HG03575 (cell line): Measurements from ENCODE around the gene KBTBD12.
"Not testable (repeated sequence)": the region's sequence is repeated elsewhere in the genome, so short reads cannot be mapped to it uniquely, and the experiment has no call there.

Source experiments
- ATAC-seq: cut with Tn5 transposase; IDR thresholded peaks from one replicate; pipeline ENCODE4 v1.9.1; 2021; ENCODE audit not compliant: unreplicated experiment, insufficient number of reproducible peaks, low FRiP score; ENCODE audit errors: extremely low read depth

The KBTBD12 gene

DNA sequence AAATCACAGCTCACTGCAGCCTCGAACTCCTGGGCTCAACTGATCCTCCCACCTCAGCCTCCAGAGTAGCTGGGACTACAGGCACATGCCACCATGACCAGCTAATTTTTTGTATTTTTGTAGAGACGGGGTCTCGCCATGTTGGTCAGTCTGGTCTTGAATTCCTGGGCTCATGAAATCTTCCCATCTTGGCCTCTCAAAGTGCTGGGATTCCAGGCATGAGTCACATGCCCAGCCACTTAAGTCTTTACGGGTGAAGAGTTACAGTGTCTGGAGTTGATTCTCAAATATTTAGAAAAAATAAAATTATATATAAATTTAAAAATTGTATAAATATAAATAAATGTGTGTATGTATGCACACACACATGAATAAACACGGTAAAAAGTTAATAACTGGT, 14.5 kb upstream of the KBTBD12 start:
- no peak for ATAC-seq

DNA sequence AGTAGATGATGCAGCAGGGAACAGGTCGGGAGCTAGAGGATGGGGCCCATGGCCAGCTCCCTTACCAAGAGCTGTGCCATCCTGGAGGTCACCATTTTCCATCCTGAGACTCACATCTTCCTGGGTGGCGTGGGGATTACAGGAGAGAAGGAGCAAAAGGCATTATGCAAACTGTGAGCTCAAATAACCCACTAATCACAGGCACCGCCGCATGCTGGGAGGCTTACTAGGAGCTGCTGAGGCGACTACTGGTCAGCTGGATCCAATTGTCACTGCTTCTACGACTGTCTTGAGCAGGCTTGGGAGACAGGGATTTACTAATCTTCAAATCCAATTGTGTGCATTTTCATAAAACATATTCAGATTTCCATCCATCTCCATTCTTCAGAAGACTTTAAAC, 12.5 kb upstream of the KBTBD12 start:
- ATAC-seq = no peak

DNA sequence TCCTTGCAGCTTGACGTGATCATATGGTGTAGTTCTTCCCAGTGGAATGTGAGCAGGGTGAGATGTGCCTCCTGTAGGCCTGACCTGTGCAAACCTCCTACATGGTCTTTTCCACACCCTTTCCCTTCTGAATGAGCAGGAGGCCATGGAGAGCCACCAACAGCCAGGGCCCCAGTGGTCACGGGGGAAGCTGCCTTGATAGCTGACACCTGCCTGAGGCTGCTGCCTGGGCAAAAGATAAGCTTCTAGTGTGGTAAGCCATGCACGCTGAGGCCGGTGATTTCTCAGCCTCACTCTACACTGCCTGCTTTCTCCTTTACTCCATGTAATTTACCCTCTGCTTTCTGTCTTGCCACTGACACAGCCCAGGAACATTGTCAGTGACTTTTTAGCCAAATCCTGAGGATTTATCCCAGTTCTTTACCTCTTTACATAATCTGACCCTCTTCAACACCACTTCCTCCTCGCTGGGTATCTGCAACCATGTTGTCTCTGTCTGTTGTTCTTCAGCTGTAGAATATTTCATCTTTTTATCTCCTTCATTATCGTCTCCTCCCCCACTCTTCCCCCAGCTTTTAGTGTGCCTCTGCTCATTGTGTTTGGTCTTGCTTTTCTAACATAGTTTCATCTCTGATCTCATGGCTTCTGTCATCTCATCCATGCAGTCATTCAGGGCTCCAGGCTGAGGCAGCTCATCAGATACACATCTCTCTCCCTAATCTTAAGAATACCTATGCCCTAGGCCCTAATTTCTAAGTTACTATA, 11.2 kb upstream of the KBTBD12 start:
- ATAC-seq = no peak

DNA sequence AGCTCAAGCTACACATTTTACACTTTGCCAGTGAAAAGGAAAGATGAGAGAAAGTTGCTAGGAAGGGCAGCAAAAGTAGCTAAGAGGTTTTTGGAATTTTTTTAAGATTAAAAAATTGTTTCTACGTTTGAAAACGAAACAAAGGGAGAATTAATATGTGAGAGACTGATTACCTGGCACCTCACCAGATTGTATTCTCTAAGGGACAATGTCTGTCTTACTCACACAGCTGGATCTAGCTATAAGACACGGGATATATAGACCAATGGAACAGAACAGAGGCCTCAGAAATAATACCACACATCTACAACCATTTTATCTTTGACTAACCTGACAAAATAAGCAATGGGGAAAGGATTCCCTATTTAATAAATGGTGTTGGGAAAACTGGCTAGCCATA, 9.5 kb upstream of the KBTBD12 start:
- no peak for ATAC-seq

DNA sequence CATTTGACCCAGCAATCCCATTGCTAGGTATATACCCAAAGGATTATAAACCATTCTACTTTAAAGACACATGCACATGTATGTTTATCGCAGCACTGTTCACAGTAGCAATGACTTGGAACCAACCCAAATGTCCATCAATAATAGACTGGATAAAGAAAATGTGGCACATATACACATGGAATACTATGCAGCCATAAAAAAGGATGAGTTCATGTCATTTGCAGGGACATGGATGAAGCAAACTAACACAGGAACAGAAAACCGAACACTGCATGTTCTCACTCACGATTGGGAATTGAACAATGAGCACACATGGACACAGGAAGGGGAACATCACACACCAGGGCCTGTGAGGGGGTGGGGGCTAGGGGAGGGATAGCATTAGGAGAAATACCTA, 8.4 kb upstream of the KBTBD12 start:
- not testable (repeated sequence) for ATAC-seq

DNA sequence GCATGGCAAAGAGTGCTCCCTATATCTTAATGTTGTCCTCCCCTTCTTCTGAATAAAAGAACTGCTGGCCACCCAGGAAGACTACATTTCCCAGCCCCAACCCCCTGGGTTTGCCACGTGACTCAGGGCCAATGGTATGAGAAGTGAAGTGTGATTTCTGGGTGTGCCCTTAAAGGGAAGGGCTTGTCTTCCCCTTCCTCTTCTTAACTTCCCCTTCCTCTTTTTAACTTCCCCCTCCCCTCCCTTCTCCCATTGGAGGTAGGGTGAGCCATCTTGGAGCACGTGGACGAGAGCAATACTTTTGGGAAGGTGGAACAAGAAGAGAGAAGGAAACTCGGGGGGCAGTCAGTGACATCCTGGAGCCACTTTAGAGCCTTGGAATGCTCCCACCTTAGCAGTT, 6.8 kb upstream of the KBTBD12 start:
- no peak for ATAC-seq

DNA sequence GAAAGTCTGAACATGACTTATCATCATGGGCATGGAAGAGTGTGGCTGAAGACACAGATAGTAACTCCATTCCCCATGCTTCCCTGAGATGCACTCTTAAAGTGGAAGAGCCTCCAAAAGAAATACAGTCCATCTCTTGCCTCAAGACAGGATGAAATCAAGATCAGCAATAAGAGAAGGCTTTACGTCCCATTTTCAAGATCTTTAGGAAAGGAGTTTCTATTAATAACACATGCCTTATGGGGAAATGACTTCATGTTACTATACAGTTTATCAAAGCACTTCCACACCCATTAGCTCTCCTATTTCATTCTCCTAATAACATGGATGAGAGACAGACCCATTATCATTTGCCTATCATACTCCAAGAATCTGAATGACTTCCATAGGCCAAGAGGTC, 6.1 kb upstream of the KBTBD12 start:
- no peak for ATAC-seq

DNA sequence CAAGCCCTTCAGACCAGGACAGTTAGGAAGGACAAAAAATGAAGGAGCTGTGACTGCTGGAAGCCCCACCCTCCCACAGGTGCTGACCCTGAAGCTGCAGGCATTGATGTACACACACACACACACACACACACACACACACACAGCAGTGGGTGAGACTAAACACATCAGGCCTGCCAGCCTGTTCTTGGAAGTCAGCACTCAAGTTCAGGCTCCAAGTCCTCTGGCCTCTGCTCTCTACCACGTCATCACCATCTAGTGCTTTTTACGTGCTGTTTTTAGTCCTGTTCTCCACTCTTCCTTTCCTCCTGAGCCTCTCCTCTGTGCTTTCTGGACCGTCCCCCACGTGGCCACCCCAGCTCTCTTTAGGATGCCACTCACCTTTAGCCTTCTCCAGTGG, 5.4 kb upstream of the KBTBD12 start:
- no peak for ATAC-seq

DNA sequence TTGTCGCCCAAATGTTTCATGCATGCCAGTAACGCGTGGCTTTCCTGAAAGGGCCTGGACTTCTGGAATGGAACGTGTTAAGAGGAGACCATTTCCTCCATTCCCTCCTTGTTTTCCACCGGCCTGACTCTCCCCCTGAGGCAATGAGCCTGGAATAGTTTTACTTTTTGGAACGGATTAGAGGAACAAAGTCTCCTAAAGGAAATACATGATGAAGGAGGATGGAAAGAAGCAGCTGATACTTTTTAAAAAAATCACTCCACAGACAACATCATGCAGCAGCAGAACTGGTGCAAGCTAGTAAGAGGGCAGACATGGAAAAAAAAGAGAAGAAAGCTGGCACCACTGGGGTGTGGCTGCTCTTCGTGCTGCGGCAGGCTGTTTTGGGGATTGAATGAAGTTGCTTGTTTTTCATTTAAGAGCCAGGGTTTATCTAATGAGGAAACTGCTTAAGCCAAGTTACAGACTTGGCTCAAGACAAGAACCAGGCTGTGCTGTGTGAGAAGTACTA, 3.6 kb upstream of the KBTBD12 start:
- ATAC-seq = no peak

DNA sequence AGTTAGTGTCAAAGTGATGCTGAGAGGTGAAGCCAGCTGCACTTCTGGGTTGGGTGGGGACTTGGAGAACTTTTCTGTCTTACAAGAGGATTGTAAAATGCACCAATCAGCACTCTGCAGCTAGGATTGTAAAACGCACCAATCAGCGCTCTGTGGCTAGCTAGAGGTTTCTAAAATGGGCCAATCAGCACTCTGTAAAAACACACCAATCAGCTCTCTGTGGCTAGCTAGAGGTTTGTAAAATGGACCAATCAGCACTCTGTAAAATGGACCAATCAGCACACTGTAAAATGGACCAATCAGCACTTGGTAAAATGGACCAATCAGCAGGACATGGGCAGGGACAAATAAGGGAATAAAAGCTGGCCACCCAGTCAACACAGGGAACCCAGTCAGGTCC, 1.2 kb upstream of the KBTBD12 start:
- not testable (repeated sequence) for ATAC-seq

DNA sequence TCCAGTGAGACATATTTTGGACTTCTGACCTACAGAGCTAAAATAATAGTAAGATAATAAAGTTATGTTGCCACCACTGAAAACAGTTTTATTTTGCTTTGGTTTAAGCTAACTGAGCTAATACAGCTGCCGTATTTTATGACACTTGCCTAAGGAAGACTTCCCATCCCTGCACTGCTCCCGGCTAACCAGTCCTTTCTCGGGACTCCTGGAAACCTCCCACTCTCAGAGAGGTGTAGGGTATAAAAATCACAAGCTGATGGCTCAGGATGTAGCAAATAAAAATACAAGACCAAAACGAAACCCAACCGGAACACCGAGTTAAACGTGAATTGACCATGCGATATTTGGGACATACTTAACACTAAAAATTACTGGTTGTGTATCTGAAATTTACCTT, 448 bp upstream of the KBTBD12 start:
- no peak for ATAC-seq

DNA sequence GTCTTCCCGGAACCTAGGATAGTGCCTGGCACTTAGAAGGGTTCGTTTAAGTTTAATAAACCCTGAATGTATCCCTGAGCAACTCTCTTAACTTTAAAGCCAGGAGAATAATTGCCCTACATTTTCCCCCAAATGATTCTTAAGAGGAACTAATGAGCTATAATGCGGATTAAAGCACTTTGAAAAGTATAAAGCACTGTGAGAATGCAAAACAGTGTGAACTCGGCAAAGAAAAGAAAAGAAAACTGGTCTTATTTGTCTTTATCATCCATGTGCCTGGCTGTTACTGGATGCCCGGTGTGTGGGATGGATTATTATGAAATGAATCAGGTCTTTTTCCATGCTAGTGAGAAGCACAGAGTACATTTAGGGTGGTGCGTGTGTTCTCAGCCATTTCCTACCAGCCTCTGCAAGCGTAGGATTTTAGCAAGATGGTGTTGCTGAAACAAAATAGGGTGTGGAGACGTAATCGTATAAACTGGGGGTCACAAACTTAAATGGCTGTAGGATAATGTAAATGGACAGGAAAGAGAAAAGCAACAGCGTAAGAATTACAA, 983 bp downstream of the KBTBD12 start:
- no peak for ATAC-seq

DNA sequence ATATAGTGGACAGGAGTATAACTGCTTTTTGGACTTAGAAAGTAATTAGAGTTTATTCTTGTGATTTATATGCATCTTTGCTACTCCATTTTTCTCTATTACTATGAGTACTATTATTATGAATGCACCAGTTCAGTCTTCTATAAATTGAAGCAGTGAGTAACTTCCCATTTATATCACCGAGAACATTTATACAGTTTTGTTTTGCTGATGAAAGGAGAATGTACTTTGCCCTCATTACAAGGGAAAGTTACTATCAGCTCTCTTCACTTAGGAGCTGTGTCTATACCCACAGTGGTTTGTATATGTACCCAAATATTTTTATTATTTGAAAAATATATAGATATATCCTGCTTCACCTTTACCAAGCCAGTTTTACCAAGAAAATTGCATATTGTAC, 5.7 kb downstream of the KBTBD12 start:
- ATAC-seq = no peak

DNA sequence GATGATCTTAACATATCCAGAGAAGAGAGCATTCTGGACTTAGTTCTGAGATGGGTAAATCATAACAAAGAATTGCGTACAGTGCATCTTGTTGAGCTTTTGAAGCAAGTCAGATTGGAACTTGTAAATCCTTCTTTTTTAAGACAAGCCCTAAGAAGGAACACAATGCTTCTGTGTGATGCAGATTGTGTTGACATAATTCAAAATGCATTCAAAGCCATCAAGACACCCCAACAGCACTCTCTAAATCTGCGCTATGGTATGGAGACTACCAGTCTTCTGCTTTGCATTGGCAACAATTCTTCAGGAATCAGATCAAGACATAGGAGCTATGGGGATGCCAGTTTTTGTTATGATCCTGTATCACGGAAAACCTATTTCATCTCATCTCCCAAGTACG, 8.6 kb downstream of the KBTBD12 start:
- no peak for ATAC-seq

DNA sequence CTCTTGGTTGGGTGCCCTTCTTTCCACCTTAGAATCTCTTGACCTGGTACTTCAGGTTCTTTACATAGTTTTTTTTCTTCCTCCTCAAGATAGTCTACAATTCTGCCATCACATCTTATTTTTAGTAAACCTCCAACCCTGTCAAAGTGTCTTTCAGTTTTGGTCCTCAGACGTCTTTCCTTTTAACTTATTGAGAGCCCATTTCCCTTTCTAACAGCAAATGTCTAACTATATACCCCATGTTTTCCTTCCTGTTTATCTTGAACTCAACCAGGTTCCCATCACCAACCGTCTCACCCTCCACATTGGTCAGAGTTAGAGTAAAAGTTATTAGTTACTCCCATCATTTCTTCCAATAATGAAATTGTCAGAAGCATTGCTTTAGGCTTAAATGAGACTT, 10.4 kb downstream of the KBTBD12 start:
- ATAC-seq = no peak

DNA sequence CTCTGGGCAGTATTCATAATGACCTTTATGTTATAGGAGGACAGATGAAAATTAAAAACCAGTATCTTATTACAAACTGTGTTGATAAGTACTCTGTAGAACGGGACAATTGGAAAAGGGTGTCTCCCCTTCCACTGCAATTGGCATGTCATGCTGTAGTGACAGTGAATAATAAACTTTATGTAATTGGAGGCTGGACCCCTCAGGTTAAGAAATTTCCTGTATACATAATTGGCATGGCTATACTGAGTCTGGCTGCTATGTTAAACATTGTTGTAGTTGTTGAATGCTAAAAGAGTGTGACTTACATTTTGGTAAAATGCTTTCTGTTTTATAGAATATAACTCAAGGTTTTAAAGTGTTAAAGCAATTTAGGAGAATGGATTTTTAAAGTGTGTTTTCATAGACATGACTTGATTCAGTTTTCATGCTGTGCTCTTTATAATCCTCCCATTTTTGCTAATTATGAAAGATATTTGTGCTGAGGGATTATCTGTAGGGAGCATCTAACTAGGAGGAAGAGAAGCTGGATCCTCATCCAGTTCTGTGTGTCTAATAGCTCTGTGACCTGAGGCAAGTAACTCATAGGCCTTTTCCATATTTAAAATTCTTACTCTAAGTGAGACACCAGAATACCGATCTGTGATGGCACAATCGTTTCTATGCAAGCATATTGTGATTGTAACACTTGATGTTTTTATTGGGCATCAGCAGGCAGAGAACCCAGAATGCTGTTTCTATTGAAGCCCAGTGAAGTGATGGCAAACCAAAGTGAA, 13.0 kb downstream of the KBTBD12 start:
- no peak for ATAC-seq

DNA sequence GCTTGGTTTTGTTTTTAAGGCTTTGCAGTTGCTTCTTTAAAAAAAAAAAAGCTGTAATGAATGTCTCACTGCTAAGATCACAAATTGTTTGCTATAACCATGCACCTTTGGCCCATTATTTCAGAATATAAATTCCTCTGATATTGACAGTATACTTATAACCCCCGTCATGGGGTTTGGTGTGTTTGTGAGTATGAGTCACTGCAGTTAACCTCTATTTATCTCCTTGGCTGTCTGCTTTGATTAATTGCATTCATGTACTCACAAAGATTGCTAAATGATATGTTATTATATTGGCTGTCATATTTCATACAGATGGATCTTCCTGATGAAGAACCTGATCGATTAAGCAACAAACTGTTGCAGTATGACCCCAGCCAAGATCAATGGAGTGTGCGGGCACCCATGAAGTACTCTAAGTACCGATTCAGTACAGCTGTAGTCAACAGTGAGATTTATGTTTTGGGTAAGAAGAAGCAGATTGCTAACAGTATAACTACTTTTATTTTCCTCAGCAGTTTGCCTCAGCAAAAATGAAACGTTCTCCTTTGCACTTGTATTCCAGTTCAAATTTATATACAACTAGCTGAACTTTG, 14.9 kb downstream of the KBTBD12 start:
- ATAC-seq = no peak

DNA sequence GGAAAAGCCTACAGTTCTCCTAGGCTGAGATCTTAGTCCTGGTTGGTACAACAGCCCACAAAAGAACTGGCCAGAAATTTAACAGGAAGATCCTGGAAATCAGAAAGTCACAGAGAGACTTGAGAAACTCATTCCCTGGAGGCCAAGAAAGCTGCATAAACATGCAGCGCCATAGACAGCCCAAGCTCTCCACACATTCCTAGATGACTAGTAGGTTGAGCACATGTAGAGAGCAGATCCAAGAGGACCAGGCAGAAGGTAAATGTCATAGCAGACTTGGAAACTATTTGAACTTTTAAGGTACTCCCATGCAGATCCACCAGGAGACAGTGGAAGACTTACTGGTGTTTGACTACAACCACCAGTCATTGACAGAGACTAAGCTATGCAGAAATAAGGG, 18.4 kb downstream of the KBTBD12 start:
- ATAC-seq = no peak

DNA sequence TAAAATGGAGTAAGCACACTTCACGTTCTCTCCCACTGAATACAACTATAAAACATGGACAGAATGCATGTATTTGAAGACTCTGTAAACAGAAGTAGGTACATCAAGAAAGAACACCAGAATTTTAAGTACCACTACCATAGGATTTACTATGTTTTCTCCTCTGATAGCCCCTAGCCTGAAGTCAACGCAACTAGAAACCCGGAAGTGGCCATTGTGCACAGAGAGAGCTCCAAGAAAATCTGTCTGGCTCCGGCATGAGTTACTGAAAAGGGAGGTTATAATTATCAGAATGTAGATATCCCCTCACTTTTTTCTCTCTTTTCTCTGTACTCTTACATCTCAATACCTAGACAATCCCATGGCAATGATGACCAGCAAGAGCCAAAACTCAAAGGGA, 23.8 kb downstream of the KBTBD12 start:
- ATAC-seq = no peak

DNA sequence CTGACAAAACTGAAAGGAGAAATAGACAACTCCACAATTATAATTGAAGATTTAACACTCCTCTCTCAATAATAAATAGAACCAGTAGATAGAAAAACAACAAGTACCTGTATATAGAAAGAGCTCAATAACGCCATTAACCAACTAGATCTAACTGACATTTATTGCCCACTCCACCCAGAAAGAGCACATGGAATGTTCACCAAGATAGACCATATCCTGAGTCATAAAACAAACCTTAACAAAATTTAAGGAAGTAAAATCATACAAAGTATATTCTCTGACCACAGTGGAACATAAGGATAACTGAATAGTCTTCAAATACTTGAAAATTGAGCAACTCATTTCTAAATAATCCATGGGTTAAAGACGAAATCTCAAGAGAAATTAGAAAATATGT, 25.1 kb downstream of the KBTBD12 start:
- no peak for ATAC-seq
